GM12878 (cell line): ENCODE measurements around the gene PON1. TPM values are rescaled to one million over a fixed set of nuclear protein-coding genes. Genes with fewer than 3 reads are reported as not detected.

Experiments used
- ATAC-seq: fragments of 200-7000 bp; cut with Tn5 transposase; 3 replicates; pipeline ENCODE4 v1.9.1; 2020; ENCODE audit warnings: mild to moderate bottlenecking, moderate library complexity
- BruUV-seq: library from RNA; stranded (reverse); fragments of 400-500 nt; replicated peaks from 2 replicates; lab custom pipeline; 2021; lab: Mats Ljungman, UMichigan
- CTCF ChIA-PET: fragments of 300-600 bp; sonication (Branson Sonifier 250); formaldehyde crosslinking; extraction: SDS; loops from one replicate; lab custom pipeline; 2021; ENCODE audit warnings: inconsistent platforms; lab: Yijun Ruan, JAX
- POLR2A ChIA-PET: fragments of 350-600 bp; formaldehyde crosslinking; extraction: SDS; loops from one replicate; lab custom pipeline; 2021; ENCODE audit warnings: inconsistent platforms; lab: Charles Lee
- RAD21 ChIA-PET: fragments of 300-600 bp; sonication (Branson Sonifier 250); formaldehyde crosslinking; loops from one replicate; lab custom pipeline; 2023; ENCODE audit warnings: antibody characterized with exemption; ENCODE audit not compliant: unreplicated experiment; lab: Charles Lee
- SMC1A ChIA-PET: fragments of 300-600 bp; sonication (Branson Sonifier 250); formaldehyde crosslinking; loops from one replicate; lab custom pipeline; 2023; ENCODE audit not compliant: unreplicated experiment, uncharacterized antibody; lab: Charles Lee
- DNase-seq: peaks from one replicate; pipeline ENCODE4 v3.0.0-alpha.2; 2011; ENCODE audit warnings: low read depth, low spot score
- FAIRE-seq: peaks from 3 replicates; lab custom pipeline; 2011; peaks lifted over from hg19 to GRCh38; lab: Jason Lieb, UNC
- H2AFZ ChIP-seq: 2 replicates; pipeline ENCODE4 v1.6.0; 2011; ENCODE audit warnings: low read depth, low read length, control low read depth; ENCODE audit not compliant: control insufficient read depth
- H3K27ac ChIP-seq: 2 replicates; pipeline ENCODE4 v1.5.1; 2011; ENCODE audit warnings: control low read depth; ENCODE audit not compliant: control insufficient read depth, insufficient read depth
- H3K27me3 ChIP-seq, 2 experiments: replicated peaks in 1 of 2; 2 replicates each; pipeline versions ENCODE4 v1.6.0 to v1.6.1; 2011; ENCODE audit warnings: low read length in 1 of 2; ENCODE audit not compliant: control insufficient read depth in 2 of 2, insufficient read depth in 2 of 2
- H3K36me3 ChIP-seq, 2 experiments: 2 replicates each; pipeline ENCODE4 v1.5.1; 2011; ENCODE audit warnings: low read length in 1 of 2; ENCODE audit not compliant: control insufficient read depth in 2 of 2, insufficient read depth in 2 of 2
- H3K4me1 ChIP-seq: 2 replicates; pipeline ENCODE4 v1.6.1; 2011; ENCODE audit warnings: mild to moderate bottlenecking, low read length, moderate library complexity, mixed read lengths; ENCODE audit not compliant: control insufficient read depth, insufficient read depth
- H3K4me2 ChIP-seq: 2 replicates; pipeline ENCODE4 v1.6.0; 2011; ENCODE audit warnings: control low read depth; ENCODE audit not compliant: control insufficient read depth, insufficient read depth
- H3K4me3 ChIP-seq: fragments of 200-600 bp; sonication (generic); 2 replicates; pipeline ENCODE4 v1.5.1; 2016
- H3K79me2 ChIP-seq: 2 replicates; pipeline ENCODE4 v1.6.0; 2011; ENCODE audit warnings: low read length; ENCODE audit not compliant: control insufficient read depth, insufficient read depth
- H3K9ac ChIP-seq: 2 replicates; pipeline ENCODE4 v1.8.0; 2011; ENCODE audit warnings: low read length, control low read depth, mixed read lengths; ENCODE audit not compliant: control insufficient read depth, insufficient read depth
- H3K9me3 ChIP-seq: replicated peaks from 3 replicates; pipeline ENCODE4 v1.5.1; 2011; ENCODE audit warnings: mild to moderate bottlenecking, low read length; ENCODE audit not compliant: control insufficient read depth, insufficient read depth
- H4K20me1 ChIP-seq: 2 replicates; pipeline ENCODE4 v1.6.0; 2011; ENCODE audit not compliant: control insufficient read depth, insufficient read depth
- JUND ChIP-seq: IDR thresholded peaks from 2 replicates; pipeline ENCODE4 v1.6.1; 2012; ENCODE audit warnings: low read depth, mild to moderate bottlenecking, low read length, improper control_type of control experiment, moderate library complexity
- NFXL1 ChIP-seq: fragments of 450-650 bp; IDR thresholded peaks from 2 replicates; pipeline ENCODE4 v1.6.1; 2017; ENCODE audit warnings: antibody characterized with exemption, mild to moderate bottlenecking, borderline replicate concordance
- PML ChIP-seq: IDR thresholded peaks from 2 replicates; pipeline ENCODE4 v1.6.1; 2012; ENCODE audit warnings: low read length, inconsistent platforms
- PRDM15 ChIP-seq: fragments of 450-650 bp; formaldehyde crosslinking; IDR thresholded peaks from 2 replicates; pipeline ENCODE4 v1.4.0; 2020; ENCODE audit warnings: mild to moderate bottlenecking, moderate library complexity
- RUNX3 ChIP-seq: IDR thresholded peaks from 2 replicates; pipeline ENCODE4 v1.6.1; 2012; ENCODE audit warnings: low read length, inconsistent platforms
- WGBS: methylation state at CpG from one replicate; pipeline ENCODE4 v1.1.6; 2016; ENCODE audit warnings: low lambda C conversion rate; ENCODE audit not compliant: insufficient replicate concordance, insufficient coverage; ENCODE audit errors: missing lambda C conversion rate; 5-methylcytosine and 5-hydroxymethylcytosine counted together
- in situ Hi-C: fragments of 300-500 bp; cut with MboI; formaldehyde crosslinking; loops from 9 replicates; pipeline ENCODE4 v1.14.3; 2018; ENCODE audit warnings: mixed read lengths
- intact Hi-C: fragments of 100-400 bp; cut with micrococcal nuclease; formaldehyde crosslinking; loops from one replicate; pipeline ENCODE4 v1.14.2; 2022; ENCODE audit not compliant: unreplicated experiment
- polyA plus RNA-seq, 11 experiments: library from polyadenylated mRNA; depleted of rRNA in 4 of 11; unstranded in 6 of 11; stranded (reverse) in 5 of 11; fragments of >200 nt; fragmentation: Nextera tagmentation in 4 of 11; fragmentation: Illumina TruSeq in 1 of 11; extraction: Ambion mirVana in 4 of 11; extraction: Trizol in 1 of 11; gene quantifications; 1 replicate in 1 of 11; 2 replicates in 10 of 11; pipeline versions ENCODE4 v1.2.1 to v1.2.3, GENCODE V29; 2011 to 2016; ENCODE audit warnings: inconsistent platforms in 2 of 11, missing spikeins in 2 of 11, low read depth in 1 of 11
- total RNA-seq, 4 experiments: library from RNA; depleted of rRNA in 3 of 4; stranded (reverse); fragments of >200 nt in 3 of 4; fragmentation: Illumina TruSeq in 1 of 4; extraction: Trizol in 1 of 4; gene quantifications; 2 replicates each; pipeline versions ENCODE4 v1.2.1 to v1.2.3, GENCODE V29; 2013 to 2021

PON1 gene
- total and polyA plus RNA-seq, 10 of the 15 experiments (the other 5 are each of a cell fraction or from before 2014, with no cell fraction given), result 0.10 to 0.26 (median 0.23) TPM; not detected in 4

GRCh38 chr7:95327356-95327755 lies 3.0 kb upstream of the PON1 start:
- Histone ChIP-seq H3K9me3 (no peaks in the 10 kb centered on the region; the same call in 2 of the 3 replicates), H3K4me3 (no peak overlapping the region), H3K79me2 (no peaks in the 10 kb centered on the region), H2AFZ (no peak overlapping the region), H3K4me2 (no peak overlapping the region), H3K36me3 (no peaks in the 10 kb centered on the region), H3K27ac (no peak overlapping the region), H3K4me1 (peaks cover 3% of the 10 kb centered on the region), H4K20me1 (no peaks in the 10 kb centered on the region), H3K27me3 (no peaks in the 10 kb centered on the region), H3K9ac (no peak overlapping the region)
- ChIA-PET CTCF (no interaction called here), POLR2A (interaction anchor here (0.5 kb wide), 1 partner anchor 185 kb away, joined by 5 read pairs; no protein-coding TSS in a partner anchor), RAD21 (no interaction called here), SMC1A (interaction anchor here (2.0 kb wide), 1 partner anchor 149 kb away, joined by 7 read pairs; no protein-coding TSS in a partner anchor)
- BruUV-seq, result no TSS peak
- intact Hi-C loops, result no loop called here
- TF ChIP-seq PRDM15 (no peak), RUNX3 (no peak), NFXL1 (no peak), PML (no peak), JUND (no peak)
- FAIRE-seq, result no peak
- no peak for DNase-seq
- in situ Hi-C loops, result no loop called here
- ATAC-seq, result no peak
- 47% methylated on average over 3 of the region's 3 CpGs for WGBS
